GM12878 (cell line): ENCODE results near the gene PLSCR4. TPM values are rescaled to one million over a fixed set of nuclear protein-coding genes. Genes with fewer than 3 reads are reported as not detected.

Source experiments
- ATAC-seq: fragments of 200-7000 bp; cut with Tn5 transposase; 3 replicates; pipeline ENCODE4 v1.9.1; 2020; ENCODE audit warnings: mild to moderate bottlenecking, moderate library complexity
- BruUV-seq: library from RNA; stranded (reverse); fragments of 400-500 nt; replicated peaks from 2 replicates; lab custom pipeline; 2021; lab: Mats Ljungman, UMichigan
- CTCF ChIA-PET: fragments of 300-600 bp; sonication (Branson Sonifier 250); formaldehyde crosslinking; extraction: SDS; loops from one replicate; lab custom pipeline; 2021; ENCODE audit warnings: inconsistent platforms; lab: Yijun Ruan, JAX
- POLR2A ChIA-PET: fragments of 350-600 bp; formaldehyde crosslinking; extraction: SDS; loops from one replicate; lab custom pipeline; 2021; ENCODE audit warnings: inconsistent platforms; lab: Charles Lee
- RAD21 ChIA-PET: fragments of 300-600 bp; sonication (Branson Sonifier 250); formaldehyde crosslinking; loops from one replicate; lab custom pipeline; 2023; ENCODE audit warnings: antibody characterized with exemption; ENCODE audit not compliant: unreplicated experiment; lab: Charles Lee
- SMC1A ChIA-PET: fragments of 300-600 bp; sonication (Branson Sonifier 250); formaldehyde crosslinking; loops from one replicate; lab custom pipeline; 2023; ENCODE audit not compliant: unreplicated experiment, uncharacterized antibody; lab: Charles Lee
- DNase-seq: peaks from one replicate; pipeline ENCODE4 v3.0.0-alpha.2; 2011; ENCODE audit warnings: low read depth, low spot score
- FAIRE-seq: peaks from 3 replicates; lab custom pipeline; 2011; peaks lifted over from hg19 to GRCh38; lab: Jason Lieb, UNC
- H2AFZ ChIP-seq: 2 replicates; pipeline ENCODE4 v1.6.0; 2011; ENCODE audit warnings: low read depth, low read length, control low read depth; ENCODE audit not compliant: control insufficient read depth
- H3K27ac ChIP-seq: 2 replicates; pipeline ENCODE4 v1.5.1; 2011; ENCODE audit warnings: control low read depth; ENCODE audit not compliant: control insufficient read depth, insufficient read depth
- H3K27me3 ChIP-seq, 2 experiments: replicated peaks in 1 of 2; 2 replicates each; pipeline versions ENCODE4 v1.6.0 to v1.6.1; 2011; ENCODE audit warnings: low read length in 1 of 2; ENCODE audit not compliant: control insufficient read depth in 2 of 2, insufficient read depth in 2 of 2
- H3K36me3 ChIP-seq, 2 experiments: 2 replicates each; pipeline ENCODE4 v1.5.1; 2011; ENCODE audit warnings: low read length in 1 of 2; ENCODE audit not compliant: control insufficient read depth in 2 of 2, insufficient read depth in 2 of 2
- H3K4me1 ChIP-seq: 2 replicates; pipeline ENCODE4 v1.6.1; 2011; ENCODE audit warnings: mild to moderate bottlenecking, low read length, moderate library complexity, mixed read lengths; ENCODE audit not compliant: control insufficient read depth, insufficient read depth
- H3K4me2 ChIP-seq: 2 replicates; pipeline ENCODE4 v1.6.0; 2011; ENCODE audit warnings: control low read depth; ENCODE audit not compliant: control insufficient read depth, insufficient read depth
- H3K4me3 ChIP-seq: fragments of 200-600 bp; sonication (generic); 2 replicates; pipeline ENCODE4 v1.5.1; 2016
- H3K79me2 ChIP-seq: 2 replicates; pipeline ENCODE4 v1.6.0; 2011; ENCODE audit warnings: low read length; ENCODE audit not compliant: control insufficient read depth, insufficient read depth
- H3K9ac ChIP-seq: 2 replicates; pipeline ENCODE4 v1.8.0; 2011; ENCODE audit warnings: low read length, control low read depth, mixed read lengths; ENCODE audit not compliant: control insufficient read depth, insufficient read depth
- H3K9me3 ChIP-seq: replicated peaks from 3 replicates; pipeline ENCODE4 v1.5.1; 2011; ENCODE audit warnings: mild to moderate bottlenecking, low read length; ENCODE audit not compliant: control insufficient read depth, insufficient read depth
- H4K20me1 ChIP-seq: 2 replicates; pipeline ENCODE4 v1.6.0; 2011; ENCODE audit not compliant: control insufficient read depth, insufficient read depth
- BHLHE40 ChIP-seq, 2 experiments: fragments of 450-650 bp in 1 of 2; IDR thresholded peaks; 2 replicates each; pipeline ENCODE4 v1.6.1; 2011 to 2017; ENCODE audit warnings: low read depth in 2 of 2, borderline replicate concordance in 1 of 2, improper control_type of control experiment in 1 of 2, low read length in 1 of 2, mild to moderate bottlenecking in 1 of 2
- HDGF ChIP-seq: fragments of 450-650 bp; IDR thresholded peaks from 2 replicates; pipeline ENCODE4 v1.6.1; 2016; ENCODE audit warnings: antibody characterized with exemption
- MTA3 ChIP-seq: IDR thresholded peaks from 2 replicates; pipeline ENCODE4 v1.6.1; 2012; ENCODE audit warnings: low read length, inconsistent platforms, borderline replicate concordance
- MYB ChIP-seq: fragments of 150-350 bp; IDR thresholded peaks from 2 replicates; pipeline ENCODE4 v1.6.1; 2014; ENCODE audit warnings: mild to moderate bottlenecking, low read depth, low read length, borderline replicate concordance
- SIX5 ChIP-seq: IDR thresholded peaks from 2 replicates; pipeline ENCODE4 v1.6.1; 2011; ENCODE audit warnings: mild to moderate bottlenecking, low read depth, low read length, moderate library complexity; ENCODE audit not compliant: severe bottlenecking
- SMAD5 ChIP-seq: IDR thresholded peaks from 2 replicates; pipeline ENCODE4 v1.6.1; 2016; ENCODE audit warnings: antibody characterized with exemption, low read depth
- SMC3 ChIP-seq: IDR thresholded peaks from 2 replicates; pipeline ENCODE4 v1.6.1; 2011; ENCODE audit warnings: low read length, improper control_type of control experiment, borderline replicate concordance
- SPI1 ChIP-seq: IDR thresholded peaks from 2 replicates; pipeline ENCODE4 v1.6.1; 2011; ENCODE audit warnings: low read depth, mild to moderate bottlenecking, low read length, moderate library complexity, borderline replicate concordance; ENCODE audit not compliant: insufficient read depth
- YBX1 ChIP-seq: fragments of 450-650 bp; IDR thresholded peaks from 2 replicates; pipeline ENCODE4 v1.6.1; 2016; ENCODE audit warnings: antibody characterized with exemption
- WGBS: methylation state at CpG from one replicate; pipeline ENCODE4 v1.1.6; 2016; ENCODE audit warnings: low lambda C conversion rate; ENCODE audit not compliant: insufficient replicate concordance, insufficient coverage; ENCODE audit errors: missing lambda C conversion rate; 5-methylcytosine and 5-hydroxymethylcytosine counted together
- in situ Hi-C: fragments of 300-500 bp; cut with MboI; formaldehyde crosslinking; loops from 9 replicates; pipeline ENCODE4 v1.14.3; 2018; ENCODE audit warnings: mixed read lengths
- intact Hi-C: fragments of 100-400 bp; cut with micrococcal nuclease; formaldehyde crosslinking; loops from one replicate; pipeline ENCODE4 v1.14.2; 2022; ENCODE audit not compliant: unreplicated experiment
- polyA plus RNA-seq, 11 experiments: library from polyadenylated mRNA; depleted of rRNA in 4 of 11; unstranded in 6 of 11; stranded (reverse) in 5 of 11; fragments of >200 nt; fragmentation: Nextera tagmentation in 4 of 11; fragmentation: Illumina TruSeq in 1 of 11; extraction: Ambion mirVana in 4 of 11; extraction: Trizol in 1 of 11; gene quantifications; 1 replicate in 1 of 11; 2 replicates in 10 of 11; pipeline versions ENCODE4 v1.2.1 to v1.2.3, GENCODE V29; 2011 to 2016; ENCODE audit warnings: inconsistent platforms in 2 of 11, missing spikeins in 2 of 11, low read depth in 1 of 11
- total RNA-seq, 4 experiments: library from RNA; depleted of rRNA in 3 of 4; stranded (reverse); fragments of >200 nt in 3 of 4; fragmentation: Illumina TruSeq in 1 of 4; extraction: Trizol in 1 of 4; gene quantifications; 2 replicates each; pipeline versions ENCODE4 v1.2.1 to v1.2.3, GENCODE V29; 2013 to 2021
- TF ChIP-seq, protein P1 (sequence below): IDR thresholded peaks from 2 replicates; pipeline ENCODE4 v1.6.1; 2011; ENCODE audit warnings: low read depth, low read length, improper control_type of control experiment, borderline replicate concordance
- TF ChIP-seq, protein P2 (sequence below): IDR thresholded peaks from 2 replicates; pipeline ENCODE4 v1.6.1; 2012; ENCODE audit warnings: low read depth, low read length, improper control_type of control experiment
- TF ChIP-seq, protein P3 (sequence below): IDR thresholded peaks from 2 replicates; pipeline ENCODE4 v1.6.1; 2012; ENCODE audit warnings: low read depth, low read length, improper control_type of control experiment

Gene PLSCR4
- total and polyA plus RNA-seq, 10 of the 15 experiments (the other 5 are each of a cell fraction or from before 2014, with no cell fraction given): 0.02 TPM; not detected in 9

DNA sequence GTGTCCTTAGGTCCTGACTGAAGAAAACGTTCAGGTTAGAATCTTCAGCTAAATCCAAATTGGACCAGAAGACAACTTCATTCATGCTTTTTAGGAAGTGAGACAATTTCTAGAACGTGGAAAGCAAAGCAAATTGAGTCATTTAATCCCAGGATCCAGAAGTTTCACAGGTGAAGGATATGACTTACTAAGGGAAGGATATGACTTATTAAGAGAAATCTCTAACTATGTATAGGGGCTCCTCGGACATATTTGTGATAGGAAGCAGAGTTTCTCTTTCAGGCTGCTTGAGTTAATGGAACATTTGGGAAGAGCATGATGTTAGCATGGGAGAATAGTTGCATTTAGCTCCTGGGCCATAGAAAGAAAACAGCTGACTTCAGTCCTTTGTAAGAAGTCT, 73.8 kb downstream of the PLSCR4 start (continued):
- no peak for TF ChIP-seq SIX5
- TF ChIP-seq, all 136 proteins: peak for 0

DNA sequence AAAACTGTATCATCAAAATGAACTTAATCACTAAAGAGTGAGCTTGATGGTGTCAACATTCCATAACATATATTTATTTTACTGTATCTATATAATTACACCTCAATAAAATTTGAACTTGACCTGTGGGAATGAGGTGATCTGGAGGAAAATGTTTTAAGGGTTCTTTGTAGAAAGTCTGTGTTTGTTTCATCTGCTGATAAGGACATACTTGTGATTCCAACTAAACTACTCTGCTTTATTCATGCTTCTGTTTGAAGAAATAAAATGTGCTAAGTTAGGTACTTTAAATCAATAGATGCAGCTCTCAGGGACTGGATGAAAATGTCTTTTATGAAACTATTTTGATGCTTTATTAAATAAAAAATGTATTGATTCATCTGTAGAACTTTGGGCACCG, 78.3 kb downstream of the PLSCR4 start:
- TF ChIP-seq, protein P1, sequence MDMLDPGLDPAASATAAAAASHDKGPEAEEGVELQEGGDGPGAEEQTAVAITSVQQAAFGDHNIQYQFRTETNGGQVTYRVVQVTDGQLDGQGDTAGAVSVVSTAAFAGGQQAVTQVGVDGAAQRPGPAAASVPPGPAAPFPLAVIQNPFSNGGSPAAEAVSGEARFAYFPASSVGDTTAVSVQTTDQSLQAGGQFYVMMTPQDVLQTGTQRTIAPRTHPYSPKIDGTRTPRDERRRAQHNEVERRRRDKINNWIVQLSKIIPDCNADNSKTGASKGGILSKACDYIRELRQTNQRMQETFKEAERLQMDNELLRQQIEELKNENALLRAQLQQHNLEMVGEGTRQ: no peak
- TF ChIP-seq BHLHE40 (IDR thresholded peaks at IDR 0.05; ENCODE audit: borderline replicate concordance in 1 of 2, low read depth in 2 of 2, low read length in 1 of 2) (no peak), SMC3 (no peak)
- H3K9ac ChIP-seq: no peak overlapping the region
- 4% methylated on average over 1 of the region's 1 CpG for WGBS
- H3K4me2 ChIP-seq: no peak overlapping the region
- no peaks in the 10 kb centered on the region for H3K4me1 ChIP-seq
- in situ Hi-C loops: no loop called here
- no peaks in the 10 kb centered on the region for H3K27me3 ChIP-seq
- H3K79me2 ChIP-seq: no peaks in the 10 kb centered on the region
- RAD21 ChIA-PET: no interaction called here
- H3K27ac ChIP-seq: no peak overlapping the region
- no peak for FAIRE-seq
- H3K4me3 ChIP-seq: no peak overlapping the region
- no TSS peak for BruUV-seq
- no peaks in the 10 kb centered on the region for H4K20me1 ChIP-seq
- intact Hi-C loops: no loop called here
- POLR2A ChIA-PET: no interaction called here
- no peaks in the 10 kb centered on the region for H3K36me3 ChIP-seq
- DNase-seq: no peak
- CTCF ChIA-PET: interaction anchor here (0.6 to 1.8 kb wide), 3 partner anchors 17 to 24 kb away, joined by 3 to 4 read pairs (median 3); no protein-coding TSS in a partner anchor
- ATAC-seq: no peak
- no peak overlapping the region for H2AFZ ChIP-seq
- H3K9me3 ChIP-seq: no peaks in the 10 kb centered on the region
- SMC1A ChIA-PET: interaction anchor here (0.7 kb wide), 1 partner anchor 15 kb away, joined by 3 read pairs; no protein-coding TSS in a partner anchor

DNA sequence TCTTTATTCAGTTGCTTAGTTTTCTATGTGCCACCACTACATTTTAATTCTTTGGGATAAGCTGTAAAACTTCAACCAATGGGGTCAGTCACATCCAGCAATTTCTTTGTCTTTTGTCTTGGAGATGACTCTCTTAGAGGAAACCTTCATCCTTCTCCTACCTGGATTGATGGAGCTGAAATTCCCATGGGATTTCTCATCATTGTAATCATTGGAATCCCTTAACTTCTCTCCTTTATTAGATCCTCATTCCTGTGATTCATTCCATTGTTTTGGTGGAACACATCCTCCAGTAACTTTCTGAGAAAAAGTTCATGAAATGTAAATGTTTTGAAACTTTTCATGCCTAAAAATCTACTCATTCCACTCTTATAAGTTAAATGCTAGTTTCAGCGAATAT, 80.3 kb downstream of the PLSCR4 start:
- POLR2A ChIA-PET: no interaction called here
- no peak overlapping the region for H3K9ac ChIP-seq
- no peaks in the 10 kb centered on the region for H3K36me3 ChIP-seq
- BruUV-seq: no TSS peak
- RAD21 ChIA-PET: no interaction called here
- no peaks in the 10 kb centered on the region for H3K4me1 ChIP-seq
- no peak overlapping the region for H2AFZ ChIP-seq
- no peak for ATAC-seq
- SMC1A ChIA-PET: no interaction called here
- H3K27me3 ChIP-seq: no peaks in the 10 kb centered on the region
- no peak for FAIRE-seq
- H3K27ac ChIP-seq: no peak overlapping the region
- intact Hi-C loops: no loop called here
- 0% methylated on average over 1 of the region's 1 CpG for WGBS
- CTCF ChIA-PET: interaction anchor here (0.8 kb wide), 1 partner anchor 406 kb away, joined by 3 read pairs; no protein-coding TSS in a partner anchor
- H3K4me2 ChIP-seq: no peak overlapping the region
- DNase-seq: no peak
- no peaks in the 10 kb centered on the region for H3K9me3 ChIP-seq
- H3K79me2 ChIP-seq: no peaks in the 10 kb centered on the region
- H3K4me3 ChIP-seq: no peak overlapping the region
- in situ Hi-C loops: no loop called here
- H4K20me1 ChIP-seq: no peaks in the 10 kb centered on the region
- no peak for TF ChIP-seq MYB
- TF ChIP-seq YBX1: no peak
- no peak for TF ChIP-seq HDGF
- TF ChIP-seq SMAD5: no peak
- TF ChIP-seq MTA3: no peak
- TF ChIP-seq, protein P2, sequence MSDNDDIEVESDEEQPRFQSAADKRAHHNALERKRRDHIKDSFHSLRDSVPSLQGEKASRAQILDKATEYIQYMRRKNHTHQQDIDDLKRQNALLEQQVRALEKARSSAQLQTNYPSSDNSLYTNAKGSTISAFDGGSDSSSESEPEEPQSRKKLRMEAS: no peak
- TF ChIP-seq, protein P3, sequence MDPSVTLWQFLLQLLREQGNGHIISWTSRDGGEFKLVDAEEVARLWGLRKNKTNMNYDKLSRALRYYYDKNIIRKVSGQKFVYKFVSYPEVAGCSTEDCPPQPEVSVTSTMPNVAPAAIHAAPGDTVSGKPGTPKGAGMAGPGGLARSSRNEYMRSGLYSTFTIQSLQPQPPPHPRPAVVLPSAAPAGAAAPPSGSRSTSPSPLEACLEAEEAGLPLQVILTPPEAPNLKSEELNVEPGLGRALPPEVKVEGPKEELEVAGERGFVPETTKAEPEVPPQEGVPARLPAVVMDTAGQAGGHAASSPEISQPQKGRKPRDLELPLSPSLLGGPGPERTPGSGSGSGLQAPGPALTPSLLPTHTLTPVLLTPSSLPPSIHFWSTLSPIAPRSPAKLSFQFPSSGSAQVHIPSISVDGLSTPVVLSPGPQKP: no peak
- no peak for TF ChIP-seq SPI1
